Upper lobe of left lung (tissue), 6 donors: ENCODE measurements around the gene TENM3. TPM values are rescaled to one million over a fixed set of nuclear protein-coding genes. Genes with fewer than 3 reads are reported as not detected.

Experiments used
- ATAC-seq, 2 donors: fragments of 200-7000 bp; cut with Tn5 transposase; one replicate each; pipeline ENCODE4 v1.9.1; 2022; ENCODE audit warnings: mild to moderate bottlenecking in 2 of 2, moderate library complexity in 2 of 2; ENCODE audit not compliant: low FRiP score in 2 of 2
- DNase-seq, 2 donors: peaks; one replicate each; pipeline ENCODE4 v3.0.0-alpha.2; 2019 to 2020
- H3K27ac ChIP-seq, 4 donors: fragments of 200-600 bp; sonication (generic); one replicate each; pipeline ENCODE4 v1.5.1; 2016 to 2019
- H3K27me3 ChIP-seq, 4 donors: fragments of 200-600 bp; sonication (generic); one replicate each; pipeline ENCODE4 v1.5.1; 2017 to 2019
- H3K36me3 ChIP-seq, 4 donors: fragments of 200-600 bp; sonication (generic); one replicate each; pipeline ENCODE4 v1.5.1; 2016 to 2019
- H3K4me1 ChIP-seq, 4 donors: fragments of 200-600 bp; sonication (generic); one replicate each; pipeline ENCODE4 v1.5.1; 2018 to 2019
- H3K4me3 ChIP-seq, 4 donors: fragments of 200-600 bp; sonication (generic); one replicate each; pipeline ENCODE4 v1.5.1; 2017 to 2019; ENCODE audit warnings: mild to moderate bottlenecking in 2 of 4, moderate library complexity in 1 of 4
- H3K9me3 ChIP-seq, 4 donors: fragments of 200-600 bp; sonication (generic); one replicate each; pipeline ENCODE4 v1.5.1; 2018 to 2019
- CTCF ChIP-seq, 6 experiments: fragments of 450-650 bp in 4 of 6; fragments of 200-600 bp in 2 of 6; sonication (generic) in 2 of 6; IDR thresholded peaks; one replicate each; pipeline ENCODE4 v1.5.1; 2016 to 2019; ENCODE audit warnings: antibody characterized with exemption in 6 of 6
- EP300 ChIP-seq, 4 donors: sonication (generic); formaldehyde crosslinking; IDR thresholded peaks; one replicate each; pipeline ENCODE4 v1.5.1; 2017; ENCODE audit warnings: antibody characterized with exemption in 4 of 4, control low read depth in 2 of 4
- POLR2A ChIP-seq, 4 donors: fragments of 450-650 bp; IDR thresholded peaks; one replicate each; pipeline ENCODE4 v1.5.1; 2016 to 2017; ENCODE audit warnings: antibody characterized with exemption in 4 of 4, mild to moderate bottlenecking in 2 of 4
- POLR2AphosphoS5 ChIP-seq, 2 donors: sonication (generic); formaldehyde crosslinking; IDR thresholded peaks; one replicate each; pipeline ENCODE4 v1.5.1; 2017; ENCODE audit warnings: antibody characterized with exemption in 2 of 2
- WGBS, 2 donors: methylation state at CpG; one replicate each; pipeline ENCODE4 v1.1.5; 2017 to 2018; 5-methylcytosine and 5-hydroxymethylcytosine counted together
- total RNA-seq, 6 donors: library from RNA; depleted of rRNA in 4 of 6; stranded (reverse); fragments of >200 nt in 4 of 6; gene quantifications; one replicate each; pipeline versions ENCODE4 v1.1.0 to v1.2.1, GENCODE V29; 2016 to 2021
- donor health status: DM: no; HTN: no; CAD: no; lungs with moderate emphysema.
- donor health status: DM: no; HTN: yes; CAD: no; lungs with severe emphysema.

Gene TENM3
- total RNA-seq, 6 donors from 2014 or later, result 0.33 to 7.1 (median 1.1) TPM

DNA sequence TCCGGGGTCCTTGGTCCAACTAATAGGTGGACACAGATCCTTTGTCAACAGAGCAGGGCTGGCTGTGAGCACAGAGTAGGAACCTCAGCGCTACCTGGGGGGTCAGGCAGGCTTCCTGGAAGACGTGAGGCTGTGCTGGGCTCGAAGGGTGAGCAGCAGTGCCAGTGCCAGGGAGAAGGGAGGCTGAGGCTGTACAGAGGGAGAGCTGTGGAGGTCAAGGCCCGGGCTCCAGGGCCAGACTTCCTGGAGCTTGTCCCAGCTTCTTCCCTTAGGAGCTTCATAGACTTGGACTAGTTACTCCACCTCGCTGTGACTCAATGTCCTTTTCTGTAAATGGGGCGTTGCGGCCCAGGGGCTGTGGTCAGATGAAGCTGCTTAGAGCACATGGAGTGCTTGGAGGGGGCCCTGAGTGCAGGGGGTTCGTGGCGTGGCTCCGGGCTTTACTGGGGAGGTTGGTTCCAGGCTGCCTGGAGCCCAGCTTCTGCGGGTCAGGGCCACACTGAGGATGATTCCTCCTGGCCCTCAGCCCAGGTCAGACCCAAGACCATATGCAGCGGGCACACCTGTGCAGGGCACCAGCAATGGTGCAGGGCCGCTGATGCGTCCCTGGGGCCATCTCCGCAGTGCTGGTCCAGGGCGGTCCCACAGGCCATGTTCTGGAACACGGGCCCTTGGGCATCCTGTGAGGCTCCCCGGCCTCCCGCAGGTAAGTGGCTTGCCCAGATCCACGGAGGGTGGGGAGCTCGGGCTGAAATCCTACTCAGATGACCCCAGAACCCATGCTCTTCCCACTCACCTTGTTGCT lies 575.9 kb downstream of the TENM3 start:
- H3K27ac ChIP-seq, result no peak overlapping the region
- WGBS, 2 donors, result 82 to 95% methylated on average over 8 to 21 of the region's 22 CpGs
- no peak for DNase-seq
- ATAC-seq, result peak; percentile 14 to 70
- no peak overlapping the region for H3K4me3 ChIP-seq
- H3K27me3 ChIP-seq, result no peaks in the 10 kb centered on the region
- no peaks in the 10 kb centered on the region for H3K9me3 ChIP-seq
- no peaks in the 10 kb centered on the region for H3K4me1 ChIP-seq
- TF ChIP-seq EP300 (IDR thresholded peaks at IDR 0.05) (no peak), POLR2A (IDR thresholded peaks at IDR 0.05) (no peak), CTCF (IDR thresholded peaks at IDR 0.05) (no peak), POLR2AphosphoS5 (IDR thresholded peaks at IDR 0.05) (no peak)
- H3K36me3 ChIP-seq, result no peaks in the 10 kb centered on the region

GRCh38 chr4:182819751-182820150 lies 576.5 kb downstream of the TENM3 start:
- WGBS, 2 donors, result 87 to 90% methylated on average over 6 to 7 of the region's 7 CpGs

GRCh38 chr4:182822554-182822953 lies 579.4 kb downstream of the TENM3 start:
- H3K27ac ChIP-seq, result no peak overlapping the region
- no peaks in the 10 kb centered on the region for H3K36me3 ChIP-seq
- H3K4me3 ChIP-seq, result no peak overlapping the region
- ATAC-seq, result no peak
- TF ChIP-seq POLR2A (IDR thresholded peaks at IDR 0.05) (no peak), CTCF (IDR thresholded peaks at IDR 0.05) (no peak), EP300 (IDR thresholded peaks at IDR 0.05) (no peak), POLR2AphosphoS5 (IDR thresholded peaks at IDR 0.05) (no peak)
- 86 to 91% methylated on average over 11 of the region's 11 CpGs for WGBS, 2 donors
- H3K27me3 ChIP-seq, result no peaks in the 10 kb centered on the region
- H3K4me1 ChIP-seq, result no peaks in the 10 kb centered on the region
- H3K9me3 ChIP-seq, result no peaks in the 10 kb centered on the region
- no peak for DNase-seq

More at GRCh38 chr4:182819751-182820150, 576.5 kb downstream of the TENM3 start:
- no peak overlapping the region for H3K4me3 ChIP-seq
- DNase-seq (no peak), ATAC-seq (peak; percentile 16 to 46)
- H3K9me3 ChIP-seq, result no peaks in the 10 kb centered on the region
- H3K27me3 ChIP-seq, result no peaks in the 10 kb centered on the region
- TF ChIP-seq EP300 (IDR thresholded peaks at IDR 0.05), result no peak
- TF ChIP-seq POLR2AphosphoS5 (IDR thresholded peaks at IDR 0.05), result no peak
- no peak for TF ChIP-seq CTCF (IDR thresholded peaks at IDR 0.05)
- TF ChIP-seq POLR2A (IDR thresholded peaks at IDR 0.05), result no peak
- H3K4me1 ChIP-seq, result no peaks in the 10 kb centered on the region
- H3K27ac ChIP-seq, result no peak overlapping the region
- no peaks in the 10 kb centered on the region for H3K36me3 ChIP-seq

DNA sequence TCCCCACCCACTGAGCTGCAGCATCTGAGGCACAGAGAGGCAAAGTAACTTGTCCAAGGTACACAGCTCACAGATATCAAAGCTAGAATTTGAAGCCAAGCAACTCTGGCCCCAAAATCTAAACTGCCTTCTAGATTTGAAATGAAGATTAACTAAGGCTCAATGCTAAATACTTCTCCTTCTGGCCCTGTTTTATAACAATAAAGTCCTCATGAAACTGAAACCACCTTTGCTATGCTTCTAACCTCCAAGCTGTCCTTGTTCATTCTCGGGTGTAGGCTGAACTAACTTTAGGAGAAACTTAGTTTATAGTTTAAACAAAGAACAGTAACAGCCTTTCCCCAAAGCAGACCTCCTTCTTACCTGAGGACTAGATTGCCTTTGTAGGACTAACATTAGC lies 580.4 kb downstream of the TENM3 start:
- Histone ChIP-seq H3K9me3 (no peaks in the 10 kb centered on the region), H3K4me1 (no peaks in the 10 kb centered on the region), H3K27ac (no peak overlapping the region), H3K27me3 (no peaks in the 10 kb centered on the region), H3K36me3 (no peaks in the 10 kb centered on the region), H3K4me3 (no peak overlapping the region)
- ATAC-seq (no peak), DNase-seq (no peak)
- TF ChIP-seq EP300 (IDR thresholded peaks at IDR 0.05), result no peak
- no peak for TF ChIP-seq CTCF (IDR thresholded peaks at IDR 0.05)
- TF ChIP-seq POLR2A (IDR thresholded peaks at IDR 0.05), result no peak
- TF ChIP-seq POLR2AphosphoS5 (IDR thresholded peaks at IDR 0.05), result no peak
- WGBS, 2 donors, result 45 to 47% methylated on average over 1 of the region's 1 CpG

DNA sequence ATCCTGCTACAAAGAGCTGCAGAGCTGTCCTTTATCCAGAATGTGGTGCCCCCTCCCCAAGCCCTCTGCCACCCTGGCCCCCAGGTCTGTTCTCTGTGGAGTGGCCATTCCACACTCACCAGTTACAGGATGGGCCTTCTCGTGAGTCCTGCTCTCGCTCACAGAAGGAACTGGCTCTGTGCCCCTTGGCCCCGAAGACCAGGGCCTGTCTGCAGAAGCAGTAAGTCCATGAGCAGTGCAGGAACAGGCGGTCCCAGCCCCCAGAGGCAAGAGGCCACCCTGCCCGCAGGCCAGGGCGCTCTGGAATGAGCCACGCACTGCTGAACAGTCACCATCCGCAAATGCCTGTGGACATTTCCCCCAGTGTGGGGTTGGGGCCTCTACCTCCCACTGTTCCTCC lies 581.8 kb downstream of the TENM3 start:
- DNase-seq (no peak), ATAC-seq (no peak)
- 60 to 95% methylated on average over 2 to 8 of the region's 8 CpGs for WGBS, 2 donors
- Histone ChIP-seq H3K36me3 (no peaks in the 10 kb centered on the region), H3K9me3 (no peaks in the 10 kb centered on the region), H3K27ac (no peak overlapping the region), H3K4me3 (no peak overlapping the region), H3K4me1 (no peaks in the 10 kb centered on the region), H3K27me3 (no peaks in the 10 kb centered on the region)
- TF ChIP-seq POLR2A (IDR thresholded peaks at IDR 0.05), result no peak
- TF ChIP-seq CTCF (IDR thresholded peaks at IDR 0.05), result no peak
- TF ChIP-seq POLR2AphosphoS5 (IDR thresholded peaks at IDR 0.05), result no peak
- no peak for TF ChIP-seq EP300 (IDR thresholded peaks at IDR 0.05)
